CD14-positive monocyte (primary cell): Measurements from ENCODE around the gene DGKB. TPM values are rescaled to one million over a fixed set of nuclear protein-coding genes. Genes with fewer than 3 reads are reported as not detected.

Experiments
- DNase-seq, 3 donors: peaks; one replicate each; pipeline ENCODE4 v3.0.0-alpha.2; 2011 to 2022
- H2AFZ ChIP-seq: 2 replicates; pipeline ENCODE4 v1.6.0; 2012; ENCODE audit warnings: mild to moderate bottlenecking, low read depth, low read length, inconsistent platforms; ENCODE audit not compliant: insufficient read depth, poor library complexity, severe bottlenecking
- H3K27ac ChIP-seq, 2 donors: 1 replicate in 1 of 2; 2 replicates in 1 of 2; pipeline ENCODE4 v1.5.1; 2012 to 2013; ENCODE audit warnings: low read length in 2 of 2, control low read depth in 1 of 2, inconsistent platforms in 1 of 2, low read depth in 1 of 2, mild to moderate bottlenecking in 1 of 2
- H3K27me3 ChIP-seq, 2 donors: one replicate each; pipeline versions ENCODE4 v1.6.0 to v1.6.1; 2011 to 2013; ENCODE audit warnings: low read length in 2 of 2; ENCODE audit not compliant: control insufficient read depth in 2 of 2, insufficient read depth in 2 of 2
- H3K36me3 ChIP-seq, 2 donors: replicated peaks in 1 of 2; 1 replicate in 1 of 2; 2 replicates in 1 of 2; pipeline versions ENCODE4 v1.5.1 to v1.6.1; 2012 to 2013; ENCODE audit warnings: low read length in 2 of 2, control low read depth in 1 of 2, inconsistent platforms in 1 of 2, mild to moderate bottlenecking in 1 of 2; ENCODE audit not compliant: insufficient read depth in 2 of 2, control insufficient read depth in 1 of 2
- H3K4me1 ChIP-seq, 2 donors: 1 replicate in 1 of 2; 2 replicates in 1 of 2; pipeline versions ENCODE4 v1.5.1 to v1.6.1; 2012 to 2013; ENCODE audit warnings: low read length in 2 of 2, control low read depth in 1 of 2, inconsistent platforms in 1 of 2, mild to moderate bottlenecking in 1 of 2, moderate library complexity in 1 of 2; ENCODE audit not compliant: insufficient read depth in 2 of 2, control insufficient read depth in 1 of 2
- H3K4me2 ChIP-seq: replicated peaks from 2 replicates; pipeline ENCODE3; 2012; ENCODE audit warnings: low read length, moderate library complexity, mild to moderate bottlenecking; ENCODE audit not compliant: poor library complexity, severe bottlenecking; ENCODE audit errors: extremely low read depth
- H3K4me3 ChIP-seq, 3 experiments: fragments of 200-600 bp in 1 of 3; sonication (generic) in 1 of 3; replicated peaks in 1 of 3; 1 replicate in 2 of 3; 2 replicates in 1 of 3; pipeline ENCODE4 v1.5.1; 2011 to 2013; ENCODE audit warnings: low read length in 3 of 3, mild to moderate bottlenecking in 3 of 3, control low read depth in 2 of 3, low read depth in 2 of 3, inconsistent platforms in 1 of 3, moderate library complexity in 1 of 3
- H3K79me2 ChIP-seq: 2 replicates; pipeline ENCODE4 v1.6.0; 2012; ENCODE audit warnings: mild to moderate bottlenecking, control low read depth, inconsistent platforms, low read length, moderate library complexity; ENCODE audit not compliant: insufficient read depth
- H3K9ac ChIP-seq: 2 replicates; pipeline ENCODE4 v1.6.0; 2017; ENCODE audit warnings: low read length, mild to moderate bottlenecking; ENCODE audit not compliant: insufficient read depth, poor library complexity, severe bottlenecking
- H3K9me3 ChIP-seq, 2 donors: replicated peaks in 1 of 2; 1 replicate in 1 of 2; 2 replicates in 1 of 2; pipeline versions ENCODE4 v1.5.1 to v1.6.1; 2012 to 2013; ENCODE audit warnings: low read length in 2 of 2, control low read depth in 1 of 2; ENCODE audit not compliant: control insufficient read depth in 1 of 2, insufficient read depth in 1 of 2
- H4K20me1 ChIP-seq: 2 replicates; pipeline ENCODE4 v1.6.0; 2012; ENCODE audit warnings: mild to moderate bottlenecking, low read length, control low read depth, moderate library complexity; ENCODE audit not compliant: insufficient read depth
- H3K27ac Mint-ChIP-seq, 7 donors: one replicate each; pipeline ENCODE4 v1.8.0; 2020; ENCODE audit warnings: mild to moderate bottlenecking in 7 of 7, mixed read lengths in 7 of 7, moderate library complexity in 6 of 7, inconsistent platforms in 2 of 7
- H3K27me3 Mint-ChIP-seq, 3 donors: one replicate each; pipeline ENCODE4 v1.8.0; 2021 to 2022; ENCODE audit warnings: low read depth in 3 of 3, mild to moderate bottlenecking in 3 of 3, mixed read lengths in 3 of 3, moderate library complexity in 3 of 3, inconsistent platforms in 1 of 3
- H3K36me3 Mint-ChIP-seq, 2 donors: one replicate each; pipeline ENCODE4 v1.8.0; 2020; ENCODE audit warnings: mixed read lengths in 2 of 2, inconsistent platforms in 1 of 2, mild to moderate bottlenecking in 1 of 2
- H3K4me1 Mint-ChIP-seq: one replicate; pipeline ENCODE4 v1.8.0; 2020; ENCODE audit warnings: mild to moderate bottlenecking, mixed read lengths
- H3K4me3 Mint-ChIP-seq, 2 donors: one replicate each; pipeline ENCODE4 v1.8.0; 2020; ENCODE audit warnings: mild to moderate bottlenecking in 2 of 2, mixed read lengths in 2 of 2, moderate library complexity in 1 of 2
- H3K9me3 Mint-ChIP-seq, 7 donors: one replicate each; pipeline ENCODE4 v1.8.0; 2020 to 2022; ENCODE audit warnings: mixed read lengths in 7 of 7, mild to moderate bottlenecking in 6 of 7, moderate library complexity in 6 of 7, inconsistent platforms in 2 of 7
- WGBS: methylation state at CpG from one replicate; pipeline ENCODE4 v1.1.5; 2013; ENCODE audit warnings: missing lambda C conversion rate; ENCODE audit not compliant: insufficient coverage; 5-methylcytosine and 5-hydroxymethylcytosine counted together
- intact Hi-C, 2 donors: fragments of 100-400 bp; cut with micrococcal nuclease; formaldehyde crosslinking; loops; one replicate each; pipeline versions ENCODE4 v1.15.0 to v1.15.1; 2023
- polyA plus RNA-seq, 3 donors: library from polyadenylated mRNA; depleted of rRNA in 1 of 3; unstranded in 2 of 3; stranded (reverse) in 1 of 3; fragments of 300-500 nt in 2 of 3; fragments of >200 nt in 1 of 3; fragmentation: Illumina TruSeq in 2 of 3; gene quantifications; 1 replicate in 2 of 3; 2 replicates in 1 of 3; pipeline ENCODE4 v1.2.3, GENCODE V29; 2012 to 2021
- TF ChIP-seq, protein P1 (sequence below): fragments of 200-600 bp; IDR thresholded peaks from one replicate; pipeline ENCODE4 v1.8.0; 2022; ENCODE audit warnings: antibody characterized with exemption, mild to moderate bottlenecking

DGKB gene
- polyA plus RNA-seq, 3 donors = not detected

DNA sequence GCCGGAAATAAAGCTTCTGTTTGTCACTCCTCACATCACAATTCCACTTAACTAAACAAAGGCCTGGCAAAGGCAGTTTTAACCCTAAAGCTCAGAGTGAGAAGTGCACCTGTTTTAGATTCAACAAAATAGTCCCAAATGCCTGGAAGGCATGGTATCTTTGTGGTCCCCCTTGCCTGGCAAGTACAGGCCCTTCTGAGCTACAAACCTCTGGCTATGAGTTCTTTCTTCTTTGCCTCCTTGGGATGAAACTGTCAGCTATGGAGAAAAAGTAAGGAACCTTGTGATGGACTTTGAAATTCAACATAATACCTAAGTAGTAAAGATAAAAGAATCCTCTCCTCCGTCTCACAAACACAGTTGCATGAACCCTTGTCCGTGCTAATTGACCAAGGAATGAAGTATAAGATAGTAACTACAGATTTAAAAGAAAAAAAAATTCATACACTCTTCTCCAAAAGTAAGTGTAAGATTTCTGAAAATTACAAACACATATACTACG, 668.6 kb downstream of the DGKB start:
- WGBS = no CpG with 5 or more reads among the region's 4 CpGs
- Histone ChIP-seq H3K79me2 (no peaks in the 10 kb centered on the region), H3K27ac (no peak overlapping the region), H3K4me1 (no peaks in the 10 kb centered on the region), H4K20me1 (no peaks in the 10 kb centered on the region), H2AFZ (no peak overlapping the region), H3K36me3 (no peaks in the 10 kb centered on the region), H3K4me2 (no peak overlapping the region), H3K27me3 (no peaks in the 10 kb centered on the region), H3K4me3 (no peak overlapping the region), H3K9me3 (no peaks in the 10 kb centered on the region), H3K9ac (no peak overlapping the region)
- H3K27me3 Mint-ChIP-seq = peaks cover 0 to 2% (median 0%) of the 10 kb centered on the region in 3 donors
- H3K27ac Mint-ChIP-seq = no peak overlapping the region
- no peaks in the 10 kb centered on the region for H3K4me1 Mint-ChIP-seq
- intact Hi-C loops = no loop called here
- peaks cover 0 to 5% (median 1%) of the 10 kb centered on the region in 7 donors for H3K9me3 Mint-ChIP-seq
- no peak overlapping the region for H3K4me3 Mint-ChIP-seq
- TF ChIP-seq, protein P1, sequence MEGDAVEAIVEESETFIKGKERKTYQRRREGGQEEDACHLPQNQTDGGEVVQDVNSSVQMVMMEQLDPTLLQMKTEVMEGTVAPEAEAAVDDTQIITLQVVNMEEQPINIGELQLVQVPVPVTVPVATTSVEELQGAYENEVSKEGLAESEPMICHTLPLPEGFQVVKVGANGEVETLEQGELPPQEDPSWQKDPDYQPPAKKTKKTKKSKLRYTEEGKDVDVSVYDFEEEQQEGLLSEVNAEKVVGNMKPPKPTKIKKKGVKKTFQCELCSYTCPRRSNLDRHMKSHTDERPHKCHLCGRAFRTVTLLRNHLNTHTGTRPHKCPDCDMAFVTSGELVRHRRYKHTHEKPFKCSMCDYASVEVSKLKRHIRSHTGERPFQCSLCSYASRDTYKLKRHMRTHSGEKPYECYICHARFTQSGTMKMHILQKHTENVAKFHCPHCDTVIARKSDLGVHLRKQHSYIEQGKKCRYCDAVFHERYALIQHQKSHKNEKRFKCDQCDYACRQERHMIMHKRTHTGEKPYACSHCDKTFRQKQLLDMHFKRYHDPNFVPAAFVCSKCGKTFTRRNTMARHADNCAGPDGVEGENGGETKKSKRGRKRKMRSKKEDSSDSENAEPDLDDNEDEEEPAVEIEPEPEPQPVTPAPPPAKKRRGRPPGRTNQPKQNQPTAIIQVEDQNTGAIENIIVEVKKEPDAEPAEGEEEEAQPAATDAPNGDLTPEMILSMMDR = no peak
- no peaks in the 10 kb centered on the region for H3K36me3 Mint-ChIP-seq
- no peak for DNase-seq

DNA sequence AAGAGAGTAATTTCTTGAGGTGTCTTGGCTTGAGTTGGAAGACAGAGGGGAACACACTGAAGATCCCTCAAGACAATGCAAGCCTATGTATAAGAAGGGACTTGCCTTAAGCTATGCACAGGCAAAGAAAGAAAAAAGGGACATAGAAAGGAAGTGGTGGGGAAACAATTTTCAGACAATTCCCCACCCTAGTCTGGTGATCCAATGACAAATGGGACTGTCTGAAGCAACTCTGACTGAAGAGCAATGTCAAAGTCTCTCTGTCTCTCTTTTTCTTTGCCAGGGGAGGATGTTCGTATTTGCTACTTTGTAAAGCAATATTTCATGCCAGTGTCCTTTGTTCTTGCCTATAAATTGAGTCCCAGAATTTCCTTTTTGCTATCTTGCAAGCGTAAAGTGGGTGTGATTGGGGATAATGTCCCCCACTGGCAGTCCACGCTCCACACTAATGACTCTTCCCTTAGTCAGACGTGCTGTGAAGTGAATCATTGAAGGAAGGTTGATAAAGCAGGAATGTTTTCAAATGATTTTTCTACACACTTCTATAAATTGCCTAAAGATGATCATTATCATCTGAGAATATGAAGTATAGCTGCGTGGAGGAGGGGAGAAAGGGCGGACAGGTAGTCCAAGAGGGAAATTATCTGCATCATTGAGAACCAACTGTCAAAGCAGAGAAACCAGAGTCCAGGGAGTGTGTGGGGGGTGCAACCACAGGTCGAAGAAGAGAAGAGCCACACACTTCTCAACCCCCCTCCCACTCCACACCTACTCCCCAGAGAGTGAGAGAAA, 669.3 kb downstream of the DGKB start:
- no peak overlapping the region for H3K4me3 ChIP-seq
- Mint-ChIP-seq H3K9me3 (peaks cover 0 to 5% (median 1%) of the 10 kb centered on the region in 7 donors), H3K27ac (no peak overlapping the region), H3K27me3 (peaks cover 0 to 2% (median 0%) of the 10 kb centered on the region in 3 donors), H3K4me3 (no peak overlapping the region), H3K4me1 (no peaks in the 10 kb centered on the region), H3K36me3 (no peaks in the 10 kb centered on the region)
- H3K27me3 ChIP-seq = no peaks in the 10 kb centered on the region
- intact Hi-C loops = no loop called here
- DNase-seq = no peak
- TF ChIP-seq, protein P1 = no peak
- H3K4me2 ChIP-seq = no peak overlapping the region
- no peaks in the 10 kb centered on the region for H4K20me1 ChIP-seq
- no peak overlapping the region for H3K9ac ChIP-seq
- H3K27ac ChIP-seq = no peak overlapping the region
- WGBS = no CpG with 5 or more reads among the region's 7 CpGs
- H3K36me3 ChIP-seq = no peaks in the 10 kb centered on the region
- no peaks in the 10 kb centered on the region for H3K4me1 ChIP-seq
- no peak overlapping the region for H2AFZ ChIP-seq
- H3K9me3 ChIP-seq = no peaks in the 10 kb centered on the region
- H3K79me2 ChIP-seq = no peaks in the 10 kb centered on the region
